ENCODE results near the gene SKOR2.

DNA sequence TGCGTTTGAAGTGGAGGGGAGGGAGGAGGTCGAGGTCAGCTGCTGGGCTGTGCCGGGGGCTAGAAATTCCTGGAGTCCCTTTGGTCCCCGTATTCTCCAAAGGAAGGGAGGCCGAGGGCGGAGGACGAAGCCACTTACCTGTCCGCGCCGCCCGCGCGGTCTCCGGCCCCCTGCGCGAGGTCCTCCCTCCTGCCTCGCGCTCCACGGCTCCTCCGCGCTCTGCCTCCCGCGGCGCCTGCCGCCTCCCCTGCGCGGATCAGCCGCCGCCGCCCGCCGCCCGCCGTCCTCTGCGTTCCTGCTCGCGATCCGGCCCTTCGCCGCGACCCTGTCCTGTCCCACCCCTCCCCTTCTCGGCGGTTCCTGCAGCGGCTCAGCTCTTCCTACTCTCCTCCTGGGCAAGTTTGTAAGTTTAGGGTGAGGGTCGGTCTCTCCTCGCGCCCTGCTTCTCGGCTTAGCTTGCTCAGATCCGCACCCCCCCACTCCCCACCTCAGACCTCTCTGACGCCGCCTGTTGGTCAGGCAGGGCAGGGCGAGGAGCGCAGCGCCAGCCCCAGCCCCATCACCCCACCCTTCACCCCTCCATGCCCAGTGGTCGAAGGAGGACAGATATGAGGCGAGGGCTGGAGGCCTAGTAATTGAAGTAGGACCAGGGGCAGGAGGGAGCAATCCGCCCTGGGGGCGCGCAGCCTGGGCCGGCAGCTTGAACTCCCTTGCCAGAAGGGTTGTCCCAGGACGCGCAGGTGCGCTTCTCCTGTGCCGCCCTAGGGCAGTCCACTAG lies 9.7 kb upstream of the SKOR2 start:
- TF ChIP-seq, protein P1, sequence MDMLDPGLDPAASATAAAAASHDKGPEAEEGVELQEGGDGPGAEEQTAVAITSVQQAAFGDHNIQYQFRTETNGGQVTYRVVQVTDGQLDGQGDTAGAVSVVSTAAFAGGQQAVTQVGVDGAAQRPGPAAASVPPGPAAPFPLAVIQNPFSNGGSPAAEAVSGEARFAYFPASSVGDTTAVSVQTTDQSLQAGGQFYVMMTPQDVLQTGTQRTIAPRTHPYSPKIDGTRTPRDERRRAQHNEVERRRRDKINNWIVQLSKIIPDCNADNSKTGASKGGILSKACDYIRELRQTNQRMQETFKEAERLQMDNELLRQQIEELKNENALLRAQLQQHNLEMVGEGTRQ (IDR thresholded peaks at IDR 0.05; ENCODE audit: low read depth, low read length), result no peak
- no peak for TF ChIP-seq POLR2A (IDR thresholded peaks at IDR 0.05; ENCODE audit: low read depth, low read length)
- TF ChIP-seq, protein P2, sequence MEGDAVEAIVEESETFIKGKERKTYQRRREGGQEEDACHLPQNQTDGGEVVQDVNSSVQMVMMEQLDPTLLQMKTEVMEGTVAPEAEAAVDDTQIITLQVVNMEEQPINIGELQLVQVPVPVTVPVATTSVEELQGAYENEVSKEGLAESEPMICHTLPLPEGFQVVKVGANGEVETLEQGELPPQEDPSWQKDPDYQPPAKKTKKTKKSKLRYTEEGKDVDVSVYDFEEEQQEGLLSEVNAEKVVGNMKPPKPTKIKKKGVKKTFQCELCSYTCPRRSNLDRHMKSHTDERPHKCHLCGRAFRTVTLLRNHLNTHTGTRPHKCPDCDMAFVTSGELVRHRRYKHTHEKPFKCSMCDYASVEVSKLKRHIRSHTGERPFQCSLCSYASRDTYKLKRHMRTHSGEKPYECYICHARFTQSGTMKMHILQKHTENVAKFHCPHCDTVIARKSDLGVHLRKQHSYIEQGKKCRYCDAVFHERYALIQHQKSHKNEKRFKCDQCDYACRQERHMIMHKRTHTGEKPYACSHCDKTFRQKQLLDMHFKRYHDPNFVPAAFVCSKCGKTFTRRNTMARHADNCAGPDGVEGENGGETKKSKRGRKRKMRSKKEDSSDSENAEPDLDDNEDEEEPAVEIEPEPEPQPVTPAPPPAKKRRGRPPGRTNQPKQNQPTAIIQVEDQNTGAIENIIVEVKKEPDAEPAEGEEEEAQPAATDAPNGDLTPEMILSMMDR (conservative IDR thresholded peaks at IDR 0.05; ENCODE audit: low read depth, low read length), result no peak

Measured in IMR-90 (cell line).